Gastrocnemius medialis (tissue), 4 donors: ENCODE data around the gene UBE2V1. TPM values are rescaled to one million over a fixed set of nuclear protein-coding genes. Genes with fewer than 3 reads are reported as not detected.

Experiments
- ATAC-seq, 2 donors: fragments of 150-250 bp; one replicate each; pipeline ENCODE4 v1.9.1; 2016
- DNase-seq, 2 donors: peaks; one replicate each; pipeline ENCODE4 v3.0.0-alpha.2; 2019
- H3K27ac ChIP-seq, 4 donors: fragments of 200-600 bp; sonication (generic); 1 replicate in 1 of 4; 2 replicates in 3 of 4; pipeline ENCODE4 v1.5.1; 2016 to 2018; ENCODE audit warnings: mild to moderate bottlenecking in 2 of 4, moderate library complexity in 1 of 4
- H3K27me3 ChIP-seq, 3 donors: fragments of 200-600 bp; sonication (generic) in 2 of 3; 1 replicate in 1 of 3; 2 replicates in 2 of 3; pipeline versions ENCODE4 v1.5.1 to v1.6.0; 2016 to 2019; ENCODE audit warnings: mild to moderate bottlenecking in 1 of 3, moderate library complexity in 1 of 3
- H3K36me3 ChIP-seq, 2 donors: fragments of 200-600 bp; sonication (generic) in 1 of 2; one replicate each; pipeline ENCODE4 v1.5.1; 2017 to 2018
- H3K4me1 ChIP-seq, 2 donors: fragments of 200-600 bp; sonication (generic) in 1 of 2; one replicate each; pipeline ENCODE4 v1.5.1; 2016 to 2017; ENCODE audit warnings: mild to moderate bottlenecking in 2 of 2
- H3K4me3 ChIP-seq, 4 donors: fragments of 200-600 bp; sonication (generic) in 3 of 4; 1 replicate in 1 of 4; 2 replicates in 3 of 4; pipeline ENCODE4 v1.5.1; 2016 to 2019; ENCODE audit warnings: mild to moderate bottlenecking in 2 of 4
- H3K9me3 ChIP-seq, 3 donors: fragments of 200-600 bp; sonication (generic) in 2 of 3; 1 replicate in 1 of 3; 2 replicates in 2 of 3; pipeline ENCODE4 v1.5.1; 2016 to 2019
- POLR2A ChIP-seq, 2 donors: fragments of 450-650 bp; IDR thresholded peaks; one replicate each; pipeline ENCODE4 v1.6.1; 2017; ENCODE audit warnings: antibody characterized with exemption in 2 of 2, mild to moderate bottlenecking in 2 of 2, moderate library complexity in 2 of 2
- in situ Hi-C, 4 donors: fragments of 200-750 bp; cut with MboI; loops; one replicate each; pipeline versions ENCODE4 v1.15.0 to v1.8.0; 2017; ENCODE audit warnings: low sequenced_read_pairs in 4 of 4
- intact Hi-C: fragments of 100-400 bp; cut with DNase I; formaldehyde crosslinking; loops from one replicate; pipeline ENCODE4 v1.15.1; 2023; ENCODE audit warnings: low total_unique reads
- total RNA-seq, 4 donors: library from RNA; depleted of rRNA; stranded (reverse); fragments of >200 nt; gene quantifications; one replicate each; pipeline versions ENCODE4 v1.1.0 to v1.2.3, GENCODE V29; 2016
- TF ChIP-seq, protein P1 (sequence below), 5 experiments: fragments of 450-650 bp in 3 of 5; fragments of 200-600 bp in 2 of 5; sonication (generic) in 2 of 5; IDR thresholded peaks in 4 of 5; conservative IDR thresholded peaks in 1 of 5; 1 replicate in 4 of 5; 2 replicates in 1 of 5; pipeline ENCODE4 v1.5.1; 2016 to 2019; ENCODE audit warnings: antibody characterized with exemption in 5 of 5, mild to moderate bottlenecking in 3 of 5, moderate library complexity in 3 of 5

The UBE2V1 gene
- total RNA-seq, 4 donors from 2014 or later, result 37.6 to 58.5 (median 46.9) TPM

- Histone ChIP-seq H3K27ac (no peak overlapping the region), H3K9me3 (no peaks in the 10 kb centered on the region), H3K4me1 (no peaks in the 10 kb centered on the region), H3K27me3 (no peaks in the 10 kb centered on the region), H3K4me3 (no peak overlapping the region), H3K36me3 (no peaks in the 10 kb centered on the region)
- in situ Hi-C loops, result no loop called here
- ATAC-seq, result no peak
- intact Hi-C loops, result no loop called here
- no peak for DNase-seq
- TF ChIP-seq POLR2A (IDR thresholded peaks at IDR 0.05), result no peak
- TF ChIP-seq, protein P1, sequence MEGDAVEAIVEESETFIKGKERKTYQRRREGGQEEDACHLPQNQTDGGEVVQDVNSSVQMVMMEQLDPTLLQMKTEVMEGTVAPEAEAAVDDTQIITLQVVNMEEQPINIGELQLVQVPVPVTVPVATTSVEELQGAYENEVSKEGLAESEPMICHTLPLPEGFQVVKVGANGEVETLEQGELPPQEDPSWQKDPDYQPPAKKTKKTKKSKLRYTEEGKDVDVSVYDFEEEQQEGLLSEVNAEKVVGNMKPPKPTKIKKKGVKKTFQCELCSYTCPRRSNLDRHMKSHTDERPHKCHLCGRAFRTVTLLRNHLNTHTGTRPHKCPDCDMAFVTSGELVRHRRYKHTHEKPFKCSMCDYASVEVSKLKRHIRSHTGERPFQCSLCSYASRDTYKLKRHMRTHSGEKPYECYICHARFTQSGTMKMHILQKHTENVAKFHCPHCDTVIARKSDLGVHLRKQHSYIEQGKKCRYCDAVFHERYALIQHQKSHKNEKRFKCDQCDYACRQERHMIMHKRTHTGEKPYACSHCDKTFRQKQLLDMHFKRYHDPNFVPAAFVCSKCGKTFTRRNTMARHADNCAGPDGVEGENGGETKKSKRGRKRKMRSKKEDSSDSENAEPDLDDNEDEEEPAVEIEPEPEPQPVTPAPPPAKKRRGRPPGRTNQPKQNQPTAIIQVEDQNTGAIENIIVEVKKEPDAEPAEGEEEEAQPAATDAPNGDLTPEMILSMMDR (IDR thresholded peaks at IDR 0.05 in 4 of 5, conservative IDR thresholded peaks at IDR 0.05 in 1 of 5), result no peak
Measured at GRCh38 chr20:50038169-50038568, 74.8 kb downstream of the UBE2V1 start.

DNA sequence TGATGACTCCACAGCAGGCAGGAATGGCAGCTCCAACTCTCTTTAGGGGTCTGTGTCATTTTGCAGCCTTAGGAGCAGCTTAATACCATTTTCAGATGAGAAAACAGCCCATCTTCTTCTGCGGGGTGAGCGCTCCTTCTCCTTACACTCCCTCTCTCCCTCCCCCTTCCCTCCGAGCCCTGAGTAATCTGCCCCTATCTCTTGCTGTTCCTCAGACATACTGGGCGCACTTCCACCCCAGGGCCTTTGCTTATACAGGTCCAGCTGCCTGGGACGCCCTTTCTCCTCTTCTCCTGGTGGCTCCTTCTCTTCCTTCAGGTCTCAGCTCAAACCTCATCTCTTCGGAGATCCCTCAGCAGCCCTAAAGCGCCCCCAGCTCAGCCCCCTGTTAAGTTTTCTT lies 75.4 kb downstream of the UBE2V1 start:
- Histone ChIP-seq H3K4me1 (no peaks in the 10 kb centered on the region), H3K27ac (no peak overlapping the region), H3K27me3 (no peaks in the 10 kb centered on the region), H3K4me3 (no peak overlapping the region), H3K36me3 (no peaks in the 10 kb centered on the region), H3K9me3 (no peaks in the 10 kb centered on the region)
- intact Hi-C loops, result no loop called here
- in situ Hi-C loops, result no loop called here
- TF ChIP-seq, protein P1 (IDR thresholded peaks at IDR 0.05 in 4 of 5, conservative IDR thresholded peaks at IDR 0.05 in 1 of 5), result no peak
- DNase-seq (no peak), ATAC-seq (no peak)

DNA sequence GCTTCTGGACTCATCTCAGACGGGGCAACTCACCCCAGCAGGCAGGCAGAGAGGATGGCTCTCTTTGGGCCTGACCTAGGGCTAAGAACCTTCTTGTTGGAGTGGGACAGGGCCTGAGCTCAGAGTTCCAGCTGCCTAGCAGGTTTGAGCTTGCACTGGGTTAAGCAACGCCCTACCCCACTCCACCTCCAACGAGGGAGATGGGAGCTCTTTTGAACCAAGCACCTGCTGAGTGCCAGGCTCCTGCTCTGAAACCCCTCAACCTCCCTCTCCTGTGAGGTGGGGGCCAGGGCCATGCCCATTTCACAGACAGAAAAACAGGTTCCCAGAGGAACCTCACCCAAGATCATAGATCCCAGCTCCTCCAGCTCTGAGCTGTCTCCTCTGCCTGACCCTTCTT lies 75.8 kb downstream of the UBE2V1 start:
- TF ChIP-seq POLR2A (IDR thresholded peaks at IDR 0.05), result no peak
- TF ChIP-seq, protein P1 (IDR thresholded peaks at IDR 0.05 in 4 of 5, conservative IDR thresholded peaks at IDR 0.05 in 1 of 5), result no peak
- no peaks in the 10 kb centered on the region for H3K9me3 ChIP-seq
- no peak for ATAC-seq
- in situ Hi-C loops (no loop called here), intact Hi-C loops (no loop called here)
- H3K4me3 ChIP-seq, result no peak overlapping the region
- no peaks in the 10 kb centered on the region for H3K4me1 ChIP-seq
- no peak for DNase-seq
- H3K27me3 ChIP-seq, result no peaks in the 10 kb centered on the region
- no peaks in the 10 kb centered on the region for H3K36me3 ChIP-seq
- no peak overlapping the region for H3K27ac ChIP-seq

DNA sequence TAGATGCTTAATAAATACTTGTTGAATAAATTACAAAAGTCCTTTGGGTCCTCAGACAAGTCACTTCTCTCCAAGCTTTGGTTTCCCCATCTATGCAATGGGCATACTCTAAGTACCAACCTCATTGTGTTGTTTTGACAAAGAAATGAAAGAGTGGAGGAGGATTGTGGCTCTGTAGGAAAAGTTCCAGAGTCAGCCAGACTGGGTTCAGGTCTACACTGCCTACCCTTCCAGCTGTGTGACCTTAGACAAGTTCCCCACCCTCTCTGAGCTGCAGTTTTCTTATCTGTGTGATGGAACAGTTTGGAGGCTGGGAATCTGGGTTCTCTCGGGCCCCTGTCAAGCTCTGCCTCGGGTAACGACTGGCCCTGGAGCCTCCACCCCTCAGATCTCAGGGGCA lies 76.2 kb downstream of the UBE2V1 start:
- no peaks in the 10 kb centered on the region for H3K9me3 ChIP-seq
- no peak for DNase-seq
- no peaks in the 10 kb centered on the region for H3K4me1 ChIP-seq
- no peak overlapping the region for H3K27ac ChIP-seq
- no peak overlapping the region for H3K4me3 ChIP-seq
- H3K27me3 ChIP-seq, result no peaks in the 10 kb centered on the region
- H3K36me3 ChIP-seq, result no peaks in the 10 kb centered on the region
- TF ChIP-seq, protein P1 (IDR thresholded peaks at IDR 0.05 in 4 of 5, conservative IDR thresholded peaks at IDR 0.05 in 1 of 5), result no peak
- TF ChIP-seq POLR2A (IDR thresholded peaks at IDR 0.05), result no peak
- ATAC-seq, result no peak
- intact Hi-C loops, result no loop called here
- in situ Hi-C loops, result no loop called here

- TF ChIP-seq POLR2A (IDR thresholded peaks at IDR 0.05), result no peak
- TF ChIP-seq, protein P1 (IDR thresholded peaks at IDR 0.05 in 4 of 5, conservative IDR thresholded peaks at IDR 0.05 in 1 of 5), result no peak
- Histone ChIP-seq H3K4me1 (peaks cover 8 to 9% of the 10 kb centered on the region in 2 donors), H3K27me3 (no peaks in the 10 kb centered on the region), H3K9me3 (no peaks in the 10 kb centered on the region), H3K27ac (no peak overlapping the region), H3K4me3 (no peak overlapping the region), H3K36me3 (no peaks in the 10 kb centered on the region)
- intact Hi-C loops (no loop called here), in situ Hi-C loops (no loop called here)
- no peak for ATAC-seq
- no peak for DNase-seq
Measured at GRCh38 chr20:50034567-50035180, 78.3 kb downstream of the UBE2V1 start.
